ENCODE data around the gene DOK7. TPM values are rescaled to one million over a fixed set of nuclear protein-coding genes. Genes with fewer than 3 reads are reported as not detected.

Gene DOK7, protein sequence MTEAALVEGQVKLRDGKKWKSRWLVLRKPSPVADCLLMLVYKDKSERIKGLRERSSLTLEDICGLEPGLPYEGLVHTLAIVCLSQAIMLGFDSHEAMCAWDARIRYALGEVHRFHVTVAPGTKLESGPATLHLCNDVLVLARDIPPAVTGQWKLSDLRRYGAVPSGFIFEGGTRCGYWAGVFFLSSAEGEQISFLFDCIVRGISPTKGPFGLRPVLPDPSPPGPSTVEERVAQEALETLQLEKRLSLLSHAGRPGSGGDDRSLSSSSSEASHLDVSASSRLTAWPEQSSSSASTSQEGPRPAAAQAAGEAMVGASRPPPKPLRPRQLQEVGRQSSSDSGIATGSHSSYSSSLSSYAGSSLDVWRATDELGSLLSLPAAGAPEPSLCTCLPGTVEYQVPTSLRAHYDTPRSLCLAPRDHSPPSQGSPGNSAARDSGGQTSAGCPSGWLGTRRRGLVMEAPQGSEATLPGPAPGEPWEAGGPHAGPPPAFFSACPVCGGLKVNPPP
- 7.1 and 7.6 TPM in 2 replicates for total RNA-seq (2021)
- Bru-seq, nascent RNA, result percentile 40 among the genes with signal in this experiment
- percentile 35 among the genes with signal in this experiment for BruChase-seq, experiment 1, labeled RNA remaining after a 2-hour chase
- percentile 38 among the genes with signal in this experiment for BruChase-seq, experiment 2, labeled RNA remaining after a 6-hour chase
- long read RNA-seq, partial matches to known transcripts, result 2 of 14 reads
- long read RNA-seq, other reads (novel, unspliced or antisense), result 10 of 14 reads

DNA sequence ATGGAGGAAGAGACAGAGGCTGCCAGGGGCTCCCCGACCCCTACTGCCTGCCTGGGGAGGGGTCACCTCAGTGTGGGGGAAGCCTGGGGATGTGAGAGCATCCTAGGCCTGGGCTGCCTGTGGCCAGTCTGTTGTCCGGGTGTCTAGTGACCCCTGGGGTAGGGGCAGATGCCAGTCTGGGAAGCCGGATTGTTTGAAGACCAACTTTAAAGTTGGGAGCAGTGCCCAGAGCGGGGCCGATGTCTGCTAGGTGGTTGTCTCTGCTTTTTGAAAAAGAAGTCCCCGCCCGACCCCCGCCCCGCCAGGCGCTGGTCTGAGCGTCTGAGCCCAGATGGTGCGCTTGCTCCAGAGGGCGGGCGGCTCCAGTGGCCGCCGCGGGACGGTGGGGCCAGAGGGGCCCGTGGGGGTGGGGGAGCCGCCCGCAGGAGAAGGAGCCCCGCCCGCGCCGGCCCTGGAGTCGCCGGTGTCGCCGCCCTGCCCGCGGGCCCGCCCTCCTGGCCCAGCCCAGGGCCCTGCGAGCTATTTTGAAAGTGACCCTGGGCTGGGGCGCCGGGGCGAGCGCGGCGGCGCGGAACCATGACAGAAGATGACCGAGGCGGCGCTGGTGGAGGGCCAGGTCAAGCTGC lies at the start of gene DOK7:
Gene DOK7, plus strand, starts transcription at position 517 of the 626 bp plus-strand sequence. Its CDS starts 70 bp downstream, at position 587.
- intact Hi-C loops (cut with micrococcal nuclease; ENCODE audit: unreplicated experiment), result no loop called here
- no peaks in the 10 kb centered on the region for H3K79me2 ChIP-seq (ENCODE audit: low read depth)
- peaks cover 21% of the 10 kb centered on the region for H3K4me1 ChIP-seq (replicated peaks; ENCODE audit: insufficient read depth)
- H3K27ac ChIP-seq, result no peak within 1 kb of the TSS
- H3K9me3 ChIP-seq (ENCODE audit: insufficient read depth, low read depth), result no peaks in the 10 kb centered on the region
- no peaks in the 10 kb centered on the region for H4K20me1 ChIP-seq (ENCODE audit: insufficient read depth)
- H3K36me3 ChIP-seq (ENCODE audit: low read depth), result no peaks in the 10 kb centered on the region
- H3K4me3 ChIP-seq, result no peak within 1 kb of the TSS; the same call in 1 of the 2 replicates
- H3K9me2 ChIP-seq (ENCODE audit: insufficient read depth), result no peaks in the 10 kb centered on the region
- BruUV-seq (replicated peaks), result no TSS peak
- POLR2A ChIA-PET (ENCODE audit: unreplicated experiment), result interaction anchor here (0.6 kb wide), 1 partner anchor 22 kb away, joined by 3 read pairs; no protein-coding TSS in a partner anchor
- TF ChIP-seq, protein P1, sequence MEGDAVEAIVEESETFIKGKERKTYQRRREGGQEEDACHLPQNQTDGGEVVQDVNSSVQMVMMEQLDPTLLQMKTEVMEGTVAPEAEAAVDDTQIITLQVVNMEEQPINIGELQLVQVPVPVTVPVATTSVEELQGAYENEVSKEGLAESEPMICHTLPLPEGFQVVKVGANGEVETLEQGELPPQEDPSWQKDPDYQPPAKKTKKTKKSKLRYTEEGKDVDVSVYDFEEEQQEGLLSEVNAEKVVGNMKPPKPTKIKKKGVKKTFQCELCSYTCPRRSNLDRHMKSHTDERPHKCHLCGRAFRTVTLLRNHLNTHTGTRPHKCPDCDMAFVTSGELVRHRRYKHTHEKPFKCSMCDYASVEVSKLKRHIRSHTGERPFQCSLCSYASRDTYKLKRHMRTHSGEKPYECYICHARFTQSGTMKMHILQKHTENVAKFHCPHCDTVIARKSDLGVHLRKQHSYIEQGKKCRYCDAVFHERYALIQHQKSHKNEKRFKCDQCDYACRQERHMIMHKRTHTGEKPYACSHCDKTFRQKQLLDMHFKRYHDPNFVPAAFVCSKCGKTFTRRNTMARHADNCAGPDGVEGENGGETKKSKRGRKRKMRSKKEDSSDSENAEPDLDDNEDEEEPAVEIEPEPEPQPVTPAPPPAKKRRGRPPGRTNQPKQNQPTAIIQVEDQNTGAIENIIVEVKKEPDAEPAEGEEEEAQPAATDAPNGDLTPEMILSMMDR (conservative IDR thresholded peaks at IDR 0.05), result no peak
- no peaks in the 10 kb centered on the region; the same call in 1 of the 2 replicates for H3K27me3 ChIP-seq (ENCODE audit: insufficient read depth, low read depth)
- peak in 1 of 2 experiments; percentile 60 for DNase-seq
- H3K4me2 ChIP-seq, result peak within 1 kb of the TSS; percentile 50; the same call in 1 of the 2 replicates
- CTCF ChIA-PET, result interaction anchor here (0.5 kb wide), 1 partner anchor 403 kb away, joined by 10 read pairs; no protein-coding TSS in a partner anchor
- no peak within 1 kb of the TSS for H2AFZ ChIP-seq
- H3F3A ChIP-seq (ENCODE audit: insufficient read depth, low read depth), result peaks cover 8% of the 10 kb centered on the region; the same call in 1 of the 2 replicates

DNA sequence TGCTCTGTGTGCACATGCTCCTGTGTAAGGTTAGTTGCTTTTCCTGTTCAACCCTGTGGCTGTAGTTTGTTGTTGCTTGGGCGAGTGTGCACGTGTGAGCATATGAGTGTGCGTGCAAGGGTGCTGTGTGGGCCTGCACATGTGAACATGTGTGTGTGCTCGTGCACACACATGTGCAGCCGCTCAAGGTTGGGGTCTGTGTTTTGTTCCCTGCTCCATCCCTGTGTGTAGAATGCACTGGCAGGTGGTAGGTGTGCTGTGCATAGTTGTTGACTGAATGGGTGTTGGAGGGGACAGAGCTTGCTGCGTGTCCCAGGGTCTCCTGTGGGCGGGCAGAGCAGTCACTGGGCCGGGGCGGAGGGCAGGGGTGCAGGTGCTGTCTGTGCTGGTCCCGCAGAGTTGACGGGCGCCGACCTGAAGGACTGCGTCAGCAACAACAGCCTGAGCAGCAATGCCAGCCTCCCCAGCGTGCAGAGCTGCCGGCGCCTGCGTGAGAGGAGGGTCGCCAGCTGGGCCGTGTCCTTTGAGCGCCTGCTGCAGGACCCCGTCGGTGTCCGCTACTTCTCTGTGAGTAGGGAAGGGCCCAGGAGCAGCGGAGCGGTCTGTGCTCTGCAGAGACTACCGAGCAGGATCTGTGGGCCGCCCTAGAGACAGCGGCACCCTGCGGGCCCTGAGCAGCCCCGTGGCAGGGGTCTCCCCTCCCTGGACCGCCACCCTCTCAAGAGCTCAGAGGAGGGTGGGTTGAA lies 49.3 kb upstream of the DOK7 start:
- ChIA-PET CTCF (no interaction called here), POLR2A (ENCODE audit: unreplicated experiment) (no interaction called here)

More for the DNA sequence above, 49.3 kb upstream of the DOK7 start:
- Histone ChIP-seq H3K36me3 (ENCODE audit: low read depth) (no peaks in the 10 kb centered on the region), H3K27ac (no peak overlapping the region), H3K4me2 (no peak overlapping the region), H3K4me1 (replicated peaks; ENCODE audit: insufficient read depth) (no peaks in the 10 kb centered on the region), H2AFZ (no peak overlapping the region), H3K79me2 (ENCODE audit: low read depth) (no peaks in the 10 kb centered on the region), H4K20me1 (ENCODE audit: insufficient read depth) (no peaks in the 10 kb centered on the region), H3K9me3 (ENCODE audit: insufficient read depth, low read depth) (no peaks in the 10 kb centered on the region), H3K4me3 (no peak overlapping the region), H3F3A (ENCODE audit: insufficient read depth, low read depth) (no peaks in the 10 kb centered on the region), H3K9me2 (ENCODE audit: insufficient read depth) (no peaks in the 10 kb centered on the region), H3K27me3 (ENCODE audit: insufficient read depth, low read depth) (no peaks in the 10 kb centered on the region)
- intact Hi-C loops (cut with micrococcal nuclease; ENCODE audit: unreplicated experiment), result no loop called here
- no peak for DNase-seq
- no TSS peak for BruUV-seq (replicated peaks)
- no peak for TF ChIP-seq EZH2 (IDR thresholded peaks at IDR 0.05; ENCODE audit: low read depth)
- TF ChIP-seq, protein P1 (conservative IDR thresholded peaks at IDR 0.05), result no peak

Measured in PC-9 (cell line).